ENCODE results near the gene ANKRD29. TPM values are rescaled to one million over a fixed set of nuclear protein-coding genes. Genes with fewer than 3 reads are reported as not detected.

Gene ANKRD29
- total RNA-seq, 2 experiments from 2014 or later: not detected

GRCh38 chr18:23648940-23649607 is 13.6 kb downstream of the ANKRD29 start:
- DNase-seq (ENCODE audit: low spot score): no peak
- POLR2A ChIA-PET: no interaction called here
- H3K4me2 ChIP-seq (ENCODE audit: low read length): no peak overlapping the region
- H2AFZ ChIP-seq (ENCODE audit: low read length): no peak overlapping the region
- H3K9me3 ChIP-seq (ENCODE audit: low read length): no peaks in the 10 kb centered on the region
- no TSS peak for BruUV-seq (replicated peaks)
- H3K4me3 ChIP-seq (ENCODE audit: low read depth, low read length, poor library complexity, severe bottlenecking): no peak overlapping the region
- H4K20me1 ChIP-seq (ENCODE audit: insufficient read depth, low read length): no peaks in the 10 kb centered on the region
- no peak for TF ChIP-seq EZH2phosphoT487 (IDR thresholded peaks at IDR 0.05; ENCODE audit: borderline replicate concordance, low read depth, low read length)
- TF ChIP-seq CTCF (conservative IDR thresholded peaks at IDR 0.05; ENCODE audit: low read length): no peak
- no peak overlapping the region for H3K27ac ChIP-seq (ENCODE audit: low read depth, low read length, poor library complexity, severe bottlenecking)
- no peaks in the 10 kb centered on the region for H3K9me2 ChIP-seq (ENCODE audit: insufficient read depth, low read length)
- H3K36me3 ChIP-seq (ENCODE audit: insufficient read depth, low read length): no peaks in the 10 kb centered on the region
- no peaks in the 10 kb centered on the region for H3K79me2 ChIP-seq (ENCODE audit: insufficient read depth, low read depth, low read length)
- CTCF ChIA-PET (ENCODE audit: unreplicated experiment): no interaction called here
- no peaks in the 10 kb centered on the region for H3K4me1 ChIP-seq (ENCODE audit: insufficient read depth, low read length, poor library complexity, severe bottlenecking)
- intact Hi-C loops (cut with micrococcal nuclease; ENCODE audit: unreplicated experiment): no loop called here

GRCh38 chr18:23648456-23648855 is 14.3 kb downstream of the ANKRD29 start:
- H3K4me1 ChIP-seq (ENCODE audit: insufficient read depth, low read length, poor library complexity, severe bottlenecking): no peaks in the 10 kb centered on the region
- H3K9me3 ChIP-seq (ENCODE audit: low read length): no peaks in the 10 kb centered on the region
- H4K20me1 ChIP-seq (ENCODE audit: insufficient read depth, low read length): no peaks in the 10 kb centered on the region
- no peak overlapping the region for H2AFZ ChIP-seq (ENCODE audit: low read length)
- no peaks in the 10 kb centered on the region for H3K79me2 ChIP-seq (ENCODE audit: insufficient read depth, low read depth, low read length)
- TF ChIP-seq EZH2phosphoT487 (IDR thresholded peaks at IDR 0.05; ENCODE audit: borderline replicate concordance, low read depth, low read length) (no peak), CTCF (conservative IDR thresholded peaks at IDR 0.05; ENCODE audit: low read length) (no peak)
- no peak overlapping the region for H3K4me2 ChIP-seq (ENCODE audit: low read length)
- DNase-seq (ENCODE audit: low spot score): no peak
- H3K9me2 ChIP-seq (ENCODE audit: insufficient read depth, low read length): no peaks in the 10 kb centered on the region
- intact Hi-C loops (cut with micrococcal nuclease; ENCODE audit: unreplicated experiment): no loop called here
- no TSS peak for BruUV-seq (replicated peaks)
- no peak overlapping the region for H3K4me3 ChIP-seq (ENCODE audit: low read depth, low read length, poor library complexity, severe bottlenecking)
- no peak overlapping the region for H3K27ac ChIP-seq (ENCODE audit: low read depth, low read length, poor library complexity, severe bottlenecking)
- POLR2A ChIA-PET: no interaction called here
- H3K36me3 ChIP-seq (ENCODE audit: insufficient read depth, low read length): no peaks in the 10 kb centered on the region
- CTCF ChIA-PET (ENCODE audit: unreplicated experiment): no interaction called here

- no peak for TF ChIP-seq EZH2phosphoT487 (IDR thresholded peaks at IDR 0.05; ENCODE audit: borderline replicate concordance, low read depth, low read length)
- TF ChIP-seq CTCF (conservative IDR thresholded peaks at IDR 0.05; ENCODE audit: low read length): no peak
- intact Hi-C loops (cut with micrococcal nuclease; ENCODE audit: unreplicated experiment): no loop called here
- H3K4me2 ChIP-seq (ENCODE audit: low read length): no peak overlapping the region
- no peak overlapping the region for H2AFZ ChIP-seq (ENCODE audit: low read length)
- no peaks in the 10 kb centered on the region for H3K9me2 ChIP-seq (ENCODE audit: insufficient read depth, low read length)
- H3K4me1 ChIP-seq (ENCODE audit: insufficient read depth, low read length, poor library complexity, severe bottlenecking): no peaks in the 10 kb centered on the region
- POLR2A ChIA-PET: no interaction called here
- H3K9me3 ChIP-seq (ENCODE audit: low read length): no peaks in the 10 kb centered on the region
- H3K79me2 ChIP-seq (ENCODE audit: insufficient read depth, low read depth, low read length): no peaks in the 10 kb centered on the region
- no peaks in the 10 kb centered on the region for H3K36me3 ChIP-seq (ENCODE audit: insufficient read depth, low read length)
- CTCF ChIA-PET (ENCODE audit: unreplicated experiment): no interaction called here
- H3K27ac ChIP-seq (ENCODE audit: low read depth, low read length, poor library complexity, severe bottlenecking): no peak overlapping the region
- BruUV-seq (replicated peaks): no TSS peak
- DNase-seq (ENCODE audit: low spot score): no peak
- H3K4me3 ChIP-seq (ENCODE audit: low read depth, low read length, poor library complexity, severe bottlenecking): no peak overlapping the region
- no peaks in the 10 kb centered on the region for H4K20me1 ChIP-seq (ENCODE audit: insufficient read depth, low read length)
Measured at GRCh38 chr18:23646282-23646681, 16.4 kb downstream of the ANKRD29 start.

Measured in OCI-LY7 (cell line).